Sigmoid colon (tissue), 4 donors: ENCODE results near the gene SND1.

ENCODE experiments used
- CTCF ChIP-seq, 4 experiments: fragments of 450-650 bp in 3 of 4; fragments of 200-600 bp in 1 of 4; IDR thresholded peaks; one replicate each; pipeline ENCODE4 v1.5.1; 2016 to 2019; ENCODE audit warnings: antibody characterized with exemption in 4 of 4, mild to moderate bottlenecking in 3 of 4, moderate library complexity in 2 of 4
- EP300 ChIP-seq, 4 donors: sonication (generic); formaldehyde crosslinking; IDR thresholded peaks; one replicate each; pipeline ENCODE4 v1.6.1; 2017; ENCODE audit warnings: antibody characterized with exemption in 4 of 4
- POLR2A ChIP-seq, 2 donors: fragments of 450-650 bp; IDR thresholded peaks; one replicate each; pipeline ENCODE4 v1.6.1; 2016; ENCODE audit warnings: antibody characterized with exemption in 2 of 2, mild to moderate bottlenecking in 2 of 2, moderate library complexity in 2 of 2
- POLR2AphosphoS5 ChIP-seq, 4 donors: sonication (generic); formaldehyde crosslinking; IDR thresholded peaks; one replicate each; pipeline ENCODE4 v1.6.1; 2017; ENCODE audit warnings: antibody characterized with exemption in 4 of 4

GRCh38 chr7:127755521-127755920, 103.5 kb downstream of the SND1 start:
- no peak for TF ChIP-seq CTCF (IDR thresholded peaks at IDR 0.05)
- no peak for TF ChIP-seq POLR2A (IDR thresholded peaks at IDR 0.05)
- TF ChIP-seq EP300 (IDR thresholded peaks at IDR 0.05): no peak
- TF ChIP-seq POLR2AphosphoS5 (IDR thresholded peaks at IDR 0.05): no peak
